ENCODE data around the gene AP1G2.

GRCh38 chr14:23524954-23525353 is 42.6 kb downstream of the AP1G2 start:
- no peak for TF ChIP-seq EZH2 (IDR thresholded peaks at IDR 0.05; ENCODE audit: low read length, unreplicated experiment)
- no peak for TF ChIP-seq CTCF (conservative IDR thresholded peaks at IDR 0.05; ENCODE audit: low read depth, low read length)

Measured in PC-3 (cell line).